ENCODE results near the gene GPSM1.

GRCh38 chr9:136393531-136393930 is 66.2 kb downstream of the GPSM1 start:
- TF ChIP-seq CTCF (IDR thresholded peaks at IDR 0.05 in 2 of 3, conservative IDR thresholded peaks at IDR 0.05 in 1 of 3; ENCODE audit: borderline replicate concordance in 1 of 3, insufficient read depth in 1 of 3, low read depth in 2 of 3, low read length in 2 of 3) (no peak), SIN3A (IDR thresholded peaks at IDR 0.05; ENCODE audit: low read depth) (no peak), POLR2A (IDR thresholded peaks at IDR 0.05; ENCODE audit: borderline replicate concordance, extremely low read depth, insufficient read depth, insufficient read length) (no peak), YY1 (IDR thresholded peaks at IDR 0.05; ENCODE audit: extremely low read depth, insufficient replicate concordance, low read depth, low read length) (no peak)

Data from HCT116 (cell line).